Occipital lobe (tissue), 2 donors: ENCODE measurements around the gene TMEM200A. TPM values are rescaled to one million over a fixed set of nuclear protein-coding genes. Genes with fewer than 3 reads are reported as not detected.

Source experiments
- DNase-seq: peaks from one replicate; lab custom pipeline; 2025; lab: John Stamatoyannopoulos, UW
- total RNA-seq: library from RNA; depleted of rRNA; stranded (reverse); fragments of >200 nt; gene quantifications from one replicate; pipeline ENCODE4 v1.2.3, GENCODE V29; 2014

The TMEM200A gene
- total RNA-seq, 1 donor from 2014 or later = 34.0 TPM

- no peak for DNase-seq
Measured at GRCh38 chr6:130485870-130486269, 120.1 kb downstream of the TMEM200A start.

DNA sequence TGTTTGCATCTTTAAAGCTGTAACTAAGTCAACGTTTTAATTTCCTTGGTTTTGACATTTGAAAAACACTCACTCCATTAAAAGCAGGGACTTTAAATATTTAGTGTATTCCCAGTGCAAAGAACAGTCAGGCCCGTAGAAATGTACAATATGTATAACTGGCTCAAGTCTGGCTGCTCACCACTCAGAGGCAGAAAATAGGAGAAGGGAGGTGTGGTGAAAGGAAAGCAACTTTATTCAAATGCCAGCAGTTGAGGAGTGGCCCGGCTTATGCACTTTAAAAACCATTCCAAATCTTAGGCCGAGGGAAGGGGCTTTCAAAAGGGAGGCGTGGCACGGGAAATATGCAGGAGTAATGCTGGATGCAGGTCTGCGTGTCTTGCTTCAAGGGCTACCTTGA, 120.6 kb downstream of the TMEM200A start:
- no peak for DNase-seq

DNA sequence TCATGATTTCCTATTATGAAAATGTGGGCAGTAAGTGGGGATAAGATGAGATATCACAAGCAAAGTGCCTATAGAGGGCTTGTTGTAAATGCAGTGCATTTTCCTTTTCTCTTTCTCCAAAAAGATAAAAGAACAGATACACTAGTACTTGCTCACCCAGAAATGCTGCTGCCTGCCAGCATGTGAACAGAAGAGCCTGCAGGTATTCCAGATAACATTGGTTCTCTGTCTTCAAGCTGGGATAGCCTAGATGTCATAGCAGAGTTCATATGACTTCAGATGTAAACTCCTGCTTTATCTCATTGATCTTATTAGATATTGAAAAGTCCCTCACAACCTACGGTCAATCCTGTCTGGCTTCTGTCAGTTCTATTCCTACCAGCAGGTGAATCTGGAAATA, 123.7 kb downstream of the TMEM200A start:
- no peak for DNase-seq

Other genes with a start within 250 kb of the TMEM200A start
- 15.6 TPM for gene SAMD3, start 143.1 kb upstream of the TMEM200A start, total RNA-seq